Measurements from ENCODE around the gene PCK1. TPM values are rescaled to one million over a fixed set of nuclear protein-coding genes. Genes with fewer than 3 reads are reported as not detected.
A peak's percentile ranks its signal among the peaks of the same experiment; 100 is the strongest.

The PCK1 gene
- total and polyA plus RNA-seq, 7 experiments from 2014 or later, result not detected

- H3K27ac ChIP-seq (ENCODE audit: low read depth, low read length), result no peak overlapping the region
- H3K36me3 Mint-ChIP-seq, result no peaks in the 10 kb centered on the region
- H3K36me3 ChIP-seq (ENCODE audit: control insufficient read depth in 2 of 3, insufficient read depth in 3 of 3, low read length in 3 of 3), result no peaks in the 10 kb centered on the region
- no peak overlapping the region for H3K4me3 Mint-ChIP-seq
- H3K4me1 ChIP-seq (ENCODE audit: control insufficient read depth in 2 of 2, insufficient read depth in 2 of 2, low read length in 2 of 2), result peaks cover 3 to 4% of the 10 kb centered on the region in 2 donors
- intact Hi-C loops (cut with micrococcal nuclease), result loop anchor here (1.0 to 10.0 kb wide), 7 partner anchors 80 to 500 kb away; no protein-coding TSS in a partner anchor
- no peaks in the 10 kb centered on the region for H3K9me3 Mint-ChIP-seq
- H3K27ac Mint-ChIP-seq, result peak overlapping the region in 3 of 9 donors; percentile 34 to 66 (median 46)
- ATAC-seq (peak; percentile 47), DNase-seq (peak in 8 of 9 donors; percentile 27 to 69 (median 46))
- POLR2A ChIA-PET, result no interaction called here
- H3K27me3 Mint-ChIP-seq, result peaks cover 0 to 24% (median 0%) of the 10 kb centered on the region in 5 donors
- H3K27me3 ChIP-seq (ENCODE audit: control insufficient read depth in 2 of 2, insufficient read depth in 2 of 2, low read length in 2 of 2), result no peaks in the 10 kb centered on the region
- CTCF ChIA-PET, result interaction anchor here (0.6 to 2.4 kb wide), 7 partner anchors 33 to 1056 kb away, joined by 3 to 6 read pairs (median 5); no protein-coding TSS in a partner anchor
- no peaks in the 10 kb centered on the region for H3K9me3 ChIP-seq (ENCODE audit: control insufficient read depth in 2 of 3, low read length in 3 of 3)
- no peak overlapping the region for H3K4me3 ChIP-seq (ENCODE audit: low read length)
- peaks cover 0 to 7% (median 4%) of the 10 kb centered on the region in 7 donors for H3K4me1 Mint-ChIP-seq
Measured at GRCh38 chr20:57594092-57594951, 33.4 kb downstream of the PCK1 start.

DNA sequence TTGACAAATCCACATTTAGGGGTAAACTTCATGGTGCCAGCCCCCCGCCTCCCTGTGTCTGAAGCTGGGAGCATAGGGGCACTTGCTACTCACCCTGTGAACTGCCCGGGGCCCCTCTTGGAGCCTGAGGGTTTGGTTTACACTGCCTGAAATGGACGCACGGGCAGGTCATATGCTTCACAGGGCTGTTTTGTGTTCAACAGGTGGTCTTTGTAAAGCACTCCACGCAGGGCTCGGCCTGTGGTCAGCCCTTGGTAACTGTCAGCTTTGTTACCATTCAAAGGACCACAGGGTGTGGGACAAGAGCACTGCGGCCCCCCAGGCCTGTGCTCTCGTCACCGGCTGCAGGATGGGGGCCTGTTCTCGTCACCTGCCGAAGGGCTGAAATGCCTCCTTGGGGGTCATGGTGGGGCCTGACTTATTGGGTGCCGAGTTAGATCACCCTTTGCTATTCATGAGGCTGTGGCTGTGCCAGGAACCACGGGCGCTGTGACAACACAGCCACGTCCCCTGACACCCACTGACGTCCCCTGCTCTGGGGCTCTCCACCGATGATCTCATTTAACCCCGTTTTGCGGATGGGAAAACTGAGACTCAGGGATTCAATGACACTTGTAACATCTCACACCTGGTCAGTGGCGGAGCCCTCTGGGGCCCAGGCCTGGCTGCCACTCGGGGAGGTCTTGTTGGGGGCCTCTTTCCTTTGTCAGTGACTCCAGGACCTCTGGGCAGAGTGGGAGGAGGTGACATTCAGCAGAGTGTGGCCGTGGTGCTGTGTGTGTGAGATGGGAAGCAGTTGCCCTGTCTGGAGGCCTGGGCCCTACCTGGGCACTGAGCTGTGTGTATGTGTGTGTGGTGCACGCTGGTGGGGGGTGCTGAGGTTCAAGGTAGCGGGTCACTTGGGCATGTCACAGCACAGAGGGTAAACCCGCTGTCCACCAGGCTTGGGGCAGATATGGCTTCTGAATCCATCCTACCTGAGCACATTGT is 34.4 kb downstream of the PCK1 start:
- Mint-ChIP-seq H3K9me3 (no peaks in the 10 kb centered on the region), H3K4me1 (peaks cover 0 to 7% (median 4%) of the 10 kb centered on the region in 7 donors), H3K4me3 (no peak overlapping the region), H3K27ac (peak overlapping the region in 3 of 9 donors; percentile 38 to 53 (median 49)), H3K36me3 (no peaks in the 10 kb centered on the region), H3K27me3 (peaks cover 0 to 30% (median 0%) of the 10 kb centered on the region in 5 donors)
- POLR2A ChIA-PET, result interaction anchor here (2.2 kb wide), 1 partner anchor 34 kb away, joined by 18 read pairs; no protein-coding TSS in a partner anchor
- CTCF ChIA-PET, result interaction anchor here (0.6 to 3.5 kb wide), 17 partner anchors 8 to 1045 kb away, joined by 3 to 36 read pairs (median 6); no protein-coding TSS in a partner anchor
- DNase-seq, result no peak
- Histone ChIP-seq H3K9me3 (ENCODE audit: control insufficient read depth in 2 of 3, low read length in 3 of 3) (no peaks in the 10 kb centered on the region), H3K4me1 (ENCODE audit: control insufficient read depth in 2 of 2, insufficient read depth in 2 of 2, low read length in 2 of 2) (peaks cover 3 to 4% of the 10 kb centered on the region in 2 donors), H3K27me3 (ENCODE audit: control insufficient read depth in 2 of 2, insufficient read depth in 2 of 2, low read length in 2 of 2) (no peaks in the 10 kb centered on the region), H3K36me3 (ENCODE audit: control insufficient read depth in 2 of 3, insufficient read depth in 3 of 3, low read length in 3 of 3) (no peaks in the 10 kb centered on the region), H3K27ac (ENCODE audit: low read depth, low read length) (no peak overlapping the region), H3K4me3 (ENCODE audit: low read length) (no peak overlapping the region)
- intact Hi-C loops (cut with micrococcal nuclease), result loop anchor here (2.0 to 10.0 kb wide), 6 partner anchors 27 to 501 kb away; no protein-coding TSS in a partner anchor
- no peak for ATAC-seq

DNA sequence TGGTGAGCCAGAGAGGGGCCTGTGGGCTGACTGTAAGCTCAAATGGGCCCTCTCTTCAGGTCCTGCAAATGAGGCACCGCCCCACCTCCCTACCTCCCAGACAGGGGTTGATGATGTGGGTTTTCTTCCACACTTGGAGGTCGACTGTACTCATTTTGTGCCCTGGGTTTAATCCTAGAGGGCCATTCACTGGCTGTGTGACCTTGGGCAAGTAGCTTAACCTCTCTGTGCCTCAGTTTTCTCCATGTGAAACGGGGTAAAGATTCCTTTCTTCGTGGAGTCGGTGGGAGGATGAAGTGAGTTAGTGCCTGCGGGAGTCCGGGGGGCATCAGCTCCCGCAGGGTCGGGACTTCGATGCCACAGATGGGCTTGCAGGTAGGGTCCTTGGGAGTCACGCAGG is 35.4 kb downstream of the PCK1 start:
- no peak overlapping the region for H3K27ac ChIP-seq (ENCODE audit: low read depth, low read length)
- no peak overlapping the region for H3K4me3 ChIP-seq (ENCODE audit: low read length)
- Mint-ChIP-seq H3K36me3 (no peaks in the 10 kb centered on the region), H3K27ac (no peak overlapping the region), H3K27me3 (peaks cover 0 to 33% (median 0%) of the 10 kb centered on the region in 5 donors), H3K4me3 (peak overlapping the region in 2 of 10 donors; percentile 16 to 49), H3K4me1 (peaks cover 0 to 13% (median 4%) of the 10 kb centered on the region in 7 donors), H3K9me3 (no peaks in the 10 kb centered on the region)
- peaks cover 3 to 4% of the 10 kb centered on the region in 2 donors for H3K4me1 ChIP-seq (ENCODE audit: control insufficient read depth in 2 of 2, insufficient read depth in 2 of 2, low read length in 2 of 2)
- CTCF ChIA-PET, result interaction anchor here (0.6 to 3.5 kb wide), 18 partner anchors 9 to 615 kb away, joined by 3 to 36 read pairs (median 6); partner anchors contain the start of gene ZBP1
- H3K9me3 ChIP-seq (ENCODE audit: control insufficient read depth in 2 of 3, low read length in 3 of 3), result no peaks in the 10 kb centered on the region
- intact Hi-C loops (cut with micrococcal nuclease), result loop anchor here in 1 of 2 donors (2.0 to 10.0 kb wide), 3 partner anchors 26 to 502 kb away; no protein-coding TSS in a partner anchor
- no peak for ATAC-seq
- no peaks in the 10 kb centered on the region for H3K36me3 ChIP-seq (ENCODE audit: control insufficient read depth in 2 of 3, insufficient read depth in 3 of 3, low read length in 3 of 3)
- DNase-seq, result peak in 1 of 9 donors; percentile 11
- POLR2A ChIA-PET, result interaction anchor here (2.2 kb wide), 1 partner anchor 33 kb away, joined by 18 read pairs; no protein-coding TSS in a partner anchor
- H3K27me3 ChIP-seq (ENCODE audit: control insufficient read depth in 2 of 2, insufficient read depth in 2 of 2, low read length in 2 of 2), result no peaks in the 10 kb centered on the region

- Mint-ChIP-seq H3K4me1 (peaks cover 0 to 13% (median 4%) of the 10 kb centered on the region in 7 donors), H3K27me3 (peaks cover 0 to 37% (median 0%) of the 10 kb centered on the region in 5 donors), H3K36me3 (no peaks in the 10 kb centered on the region), H3K9me3 (no peaks in the 10 kb centered on the region), H3K4me3 (peak overlapping the region in 4 of 10 donors; percentile 13 to 49 (median 20)), H3K27ac (peak overlapping the region in 1 of 9 donors; percentile 78)
- H3K27ac ChIP-seq (ENCODE audit: low read depth, low read length), result no peak overlapping the region
- no peaks in the 10 kb centered on the region for H3K36me3 ChIP-seq (ENCODE audit: control insufficient read depth in 2 of 3, insufficient read depth in 3 of 3, low read length in 3 of 3)
- intact Hi-C loops (cut with micrococcal nuclease), result loop anchor here (1.0 to 10.0 kb wide), 9 partner anchors 22 to 612 kb away; no protein-coding TSS in a partner anchor
- peak; percentile 59 to 86 (median 76) for DNase-seq
- no peaks in the 10 kb centered on the region for H3K9me3 ChIP-seq (ENCODE audit: control insufficient read depth in 2 of 3, low read length in 3 of 3)
- H3K4me3 ChIP-seq (ENCODE audit: low read length), result no peak overlapping the region
- ATAC-seq, result peak; percentile 89
- ChIA-PET POLR2A (interaction anchor here (0.6 to 2.2 kb wide), 3 partner anchors 21 to 1245 kb away, joined by 3 to 18 read pairs (median 5); no protein-coding TSS in a partner anchor), CTCF (interaction anchor here (0.8 to 3.5 kb wide), 15 partner anchors 9 to 612 kb away, joined by 3 to 36 read pairs (median 5); partner anchors contain the start of gene ZBP1)
- peaks cover 3 to 4% of the 10 kb centered on the region in 2 donors for H3K4me1 ChIP-seq (ENCODE audit: control insufficient read depth in 2 of 2, insufficient read depth in 2 of 2, low read length in 2 of 2)
- H3K27me3 ChIP-seq (ENCODE audit: control insufficient read depth in 2 of 2, insufficient read depth in 2 of 2, low read length in 2 of 2), result no peaks in the 10 kb centered on the region
Measured at GRCh38 chr20:57596998-57597939, 36.4 kb downstream of the PCK1 start.

- Mint-ChIP-seq H3K36me3 (peaks cover 0 to 2% (median 0%) of the 10 kb centered on the region in 5 donors), H3K4me3 (peak overlapping the region in 1 of 10 donors; percentile 18), H3K4me1 (peaks cover 0 to 13% (median 4%) of the 10 kb centered on the region in 7 donors), H3K9me3 (no peaks in the 10 kb centered on the region), H3K27ac (no peak overlapping the region), H3K27me3 (peaks cover 0 to 38% (median 0%) of the 10 kb centered on the region in 5 donors)
- H3K27ac ChIP-seq (ENCODE audit: low read depth, low read length), result no peak overlapping the region
- no peaks in the 10 kb centered on the region for H3K9me3 ChIP-seq (ENCODE audit: control insufficient read depth in 2 of 3, low read length in 3 of 3)
- intact Hi-C loops (cut with micrococcal nuclease), result loop anchor here in 1 of 2 donors (10.0 kb wide), 1 partner anchor 503 kb away; no protein-coding TSS in a partner anchor
- peaks cover 3 to 4% of the 10 kb centered on the region in 2 donors for H3K4me1 ChIP-seq (ENCODE audit: control insufficient read depth in 2 of 2, insufficient read depth in 2 of 2, low read length in 2 of 2)
- no peaks in the 10 kb centered on the region for H3K36me3 ChIP-seq (ENCODE audit: control insufficient read depth in 2 of 3, insufficient read depth in 3 of 3, low read length in 3 of 3)
- CTCF ChIA-PET, result interaction anchor here (0.7 to 3.5 kb wide), 8 partner anchors 22 to 585 kb away, joined by 3 to 36 read pairs (median 6); partner anchors contain the start of gene ZBP1
- H3K4me3 ChIP-seq (ENCODE audit: low read length), result no peak overlapping the region
- no peak for DNase-seq
- no peak for ATAC-seq
- POLR2A ChIA-PET, result interaction anchor here (1.3 to 1.5 kb wide), 2 partner anchors 20 to 22 kb away, joined by 4 to 5 read pairs; partner anchors contain the start of gene ZBP1
- no peaks in the 10 kb centered on the region for H3K27me3 ChIP-seq (ENCODE audit: control insufficient read depth in 2 of 2, insufficient read depth in 2 of 2, low read length in 2 of 2)
Measured at GRCh38 chr20:57598060-57598459, 37.1 kb downstream of the PCK1 start.

All from naive thymus-derived CD4-positive, alpha-beta T cell (primary cell).